SH-SY5Y (cell line): ENCODE data around the gene TTLL6.

Source experiments
- GATA2 ChIP-seq: IDR thresholded peaks from 2 replicates; pipeline ENCODE4 v1.6.1; 2011; ENCODE audit warnings: mild to moderate bottlenecking, low read depth, low read length
- GATA3 ChIP-seq: IDR thresholded peaks from 2 replicates; pipeline ENCODE4 v1.6.1; 2011; ENCODE audit warnings: low read depth, mild to moderate bottlenecking, low read length, moderate library complexity

DNA sequence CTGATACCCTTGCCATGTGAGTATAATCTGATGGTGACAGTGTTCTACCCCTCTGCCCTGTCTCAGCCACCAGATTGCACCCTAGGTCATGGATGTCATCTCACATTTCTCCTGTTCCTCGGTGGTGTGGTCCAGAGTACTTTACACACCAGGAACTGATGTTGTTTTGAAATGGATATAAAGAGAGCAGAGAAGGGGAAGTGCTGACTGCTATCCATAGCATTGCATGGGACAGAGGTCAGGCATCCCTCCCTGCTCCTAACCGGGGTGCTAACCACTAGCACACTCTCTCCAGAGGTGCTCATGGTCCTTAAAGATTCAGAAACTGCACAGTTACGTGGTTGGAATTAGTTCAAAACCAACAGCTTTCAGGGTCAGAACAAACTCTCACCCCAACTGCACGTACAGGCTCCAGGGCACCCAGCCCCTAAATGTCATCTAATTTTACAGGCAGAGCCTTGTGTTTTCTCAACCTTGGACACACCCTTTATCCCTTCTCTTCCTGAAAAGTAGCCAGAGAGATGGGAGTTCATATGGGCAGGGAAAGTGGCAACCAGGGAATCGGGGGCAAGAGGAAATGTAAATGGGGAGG is 16.3 kb downstream of the TTLL6 start:
- TF ChIP-seq GATA3 (no peak), GATA2 (no peak)
